ENCODE measurements around the gene ERCC6L.
A peak's percentile ranks its signal among the peaks of the same experiment; 100 is the strongest.

The ERCC6L gene

DNA sequence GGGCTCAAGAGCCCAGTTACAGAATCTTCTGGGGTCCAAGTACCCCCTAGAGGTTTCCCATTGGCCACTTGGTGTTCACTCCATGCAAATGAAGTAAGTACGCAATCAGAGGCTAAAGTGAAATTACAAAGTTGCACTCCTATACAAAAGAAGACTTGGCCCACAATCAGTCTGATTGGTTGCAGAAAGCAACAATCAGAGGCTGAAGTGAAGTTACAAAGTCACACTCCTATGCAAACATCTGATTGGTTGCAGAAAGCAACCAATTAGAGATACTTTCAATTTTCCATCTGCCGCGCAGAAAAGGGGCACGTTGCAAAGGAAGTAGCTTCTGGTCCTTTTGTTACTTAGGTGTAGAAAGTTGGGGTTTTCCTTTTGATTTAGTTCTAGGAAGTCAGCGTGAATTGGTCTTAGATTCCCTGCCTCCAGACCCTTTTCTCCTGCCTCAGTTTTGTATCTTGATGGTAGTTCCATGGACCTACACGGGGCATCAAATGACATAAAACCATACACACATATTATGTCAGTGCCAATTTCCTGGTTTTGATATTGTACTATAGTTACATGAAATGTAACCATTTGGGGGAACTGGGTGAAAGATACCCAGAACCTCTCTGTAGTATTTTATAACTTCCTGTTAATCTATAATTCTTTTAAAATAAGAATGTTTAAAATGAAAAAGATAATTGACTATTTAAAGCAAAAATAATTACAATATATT, 69.7 kb downstream of the ERCC6L start:
- peak; percentile 1 for DNase-seq (ENCODE audit: low spot score)

DNA sequence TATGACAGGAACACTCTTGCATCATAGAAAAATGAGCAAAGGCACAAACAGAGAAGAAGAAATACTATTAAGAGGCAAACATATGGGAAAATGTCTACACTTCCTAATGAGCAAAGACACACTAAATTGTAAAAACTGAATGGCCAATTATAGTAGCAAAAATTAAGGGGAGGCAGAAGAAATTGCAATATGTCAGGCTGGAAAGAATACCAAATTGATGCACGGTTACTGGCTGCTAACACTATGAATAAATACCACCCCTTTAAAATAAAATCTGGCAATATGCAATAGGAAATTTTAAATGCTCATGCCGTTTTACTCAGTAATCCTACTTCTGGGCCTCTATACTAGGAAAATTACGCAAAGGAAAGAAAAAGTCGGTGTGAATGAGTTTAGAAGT, 73.3 kb downstream of the ERCC6L start:
- no peak for DNase-seq (ENCODE audit: low spot score)

DNA sequence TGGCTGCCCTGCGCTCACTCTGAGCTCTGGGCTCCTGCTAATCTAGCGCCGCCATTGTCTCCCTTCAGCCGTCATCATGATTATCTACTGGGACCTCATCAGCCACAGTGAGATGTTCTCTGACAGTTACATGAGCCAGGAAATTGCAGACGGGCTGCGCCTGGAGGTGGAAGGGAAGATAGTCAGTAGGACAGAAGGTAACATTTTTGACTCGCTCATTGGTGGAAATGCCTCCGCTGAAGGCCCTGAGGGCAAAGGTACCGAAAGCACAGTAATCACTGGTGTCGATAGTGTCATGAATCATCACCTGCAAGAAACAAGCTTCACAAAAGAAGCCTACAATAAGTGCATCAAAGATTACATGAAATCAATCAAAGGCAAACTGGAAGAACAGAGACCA, 79.1 kb downstream of the ERCC6L start:
- DNase-seq (ENCODE audit: low spot score) = no peak

DNA sequence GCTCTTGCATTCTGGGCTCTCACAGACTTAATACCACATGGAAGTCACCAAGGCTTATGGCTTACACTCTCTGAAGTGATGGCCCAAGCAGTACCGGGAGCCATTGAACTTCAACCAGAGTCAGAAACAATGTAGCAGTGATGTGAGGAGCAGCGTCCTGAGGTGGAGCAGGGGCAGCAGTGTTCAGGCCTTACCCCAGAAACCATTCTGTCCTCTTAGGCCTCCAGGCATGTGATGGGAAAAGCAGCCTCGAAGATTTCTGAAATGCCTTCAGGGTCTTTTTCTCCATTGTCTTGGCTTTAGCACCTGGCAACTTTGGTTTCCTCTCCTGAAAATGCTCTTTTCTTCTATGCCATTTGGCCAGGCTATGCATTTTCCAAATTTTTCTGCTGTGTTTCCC, 80.1 kb downstream of the ERCC6L start:
- no peak for DNase-seq (ENCODE audit: low spot score)
